HG02884 (cell line): ENCODE measurements around the gene IGFBP6.
A peak's percentile ranks its signal among the peaks of the same experiment; 100 is the strongest.

ENCODE experiments used
- ATAC-seq: cut with Tn5 transposase; IDR thresholded peaks from one replicate; pipeline ENCODE4 v1.9.1; 2021; ENCODE audit warnings: mild to moderate bottlenecking, moderate library complexity; ENCODE audit not compliant: unreplicated experiment

Gene IGFBP6, protein sequence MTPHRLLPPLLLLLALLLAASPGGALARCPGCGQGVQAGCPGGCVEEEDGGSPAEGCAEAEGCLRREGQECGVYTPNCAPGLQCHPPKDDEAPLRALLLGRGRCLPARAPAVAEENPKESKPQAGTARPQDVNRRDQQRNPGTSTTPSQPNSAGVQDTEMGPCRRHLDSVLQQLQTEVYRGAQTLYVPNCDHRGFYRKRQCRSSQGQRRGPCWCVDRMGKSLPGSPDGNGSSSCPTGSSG

DNA sequence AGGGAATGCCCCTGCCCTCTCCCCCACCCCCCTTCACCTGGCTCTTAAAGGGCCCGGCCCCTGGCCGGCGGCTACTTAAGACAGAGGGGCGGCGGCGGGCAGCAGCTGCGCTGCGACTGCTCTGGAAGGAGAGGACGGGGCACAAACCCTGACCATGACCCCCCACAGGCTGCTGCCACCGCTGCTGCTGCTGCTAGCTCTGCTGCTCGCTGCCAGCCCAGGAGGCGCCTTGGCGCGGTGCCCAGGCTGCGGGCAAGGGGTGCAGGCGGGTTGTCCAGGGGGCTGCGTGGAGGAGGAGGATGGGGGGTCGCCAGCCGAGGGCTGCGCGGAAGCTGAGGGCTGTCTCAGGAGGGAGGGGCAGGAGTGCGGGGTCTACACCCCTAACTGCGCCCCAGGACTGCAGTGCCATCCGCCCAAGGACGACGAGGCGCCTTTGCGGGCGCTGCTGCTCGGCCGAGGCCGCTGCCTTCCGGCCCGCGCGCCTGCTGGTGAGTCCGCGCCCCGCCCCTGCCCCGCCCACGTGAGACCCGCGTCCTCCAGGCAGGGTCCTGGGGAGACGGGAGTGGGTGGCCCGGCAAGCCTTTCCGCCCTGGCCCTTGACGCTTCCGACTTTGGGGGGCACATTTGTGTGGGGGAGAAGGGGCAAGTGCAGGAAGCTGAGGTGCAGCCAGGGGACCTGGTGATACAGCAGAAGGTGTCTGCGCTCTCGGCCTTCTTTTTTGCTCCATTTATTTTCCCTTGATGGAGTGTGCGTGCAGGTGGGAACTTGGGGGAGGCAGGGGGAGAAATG is at the start of gene IGFBP6:
Gene IGFBP6 (plus strand): TSS at position 104 of the 790 bp plus-strand sequence. CDS start 51 bp downstream, at position 155.
- no peak for ATAC-seq

DNA sequence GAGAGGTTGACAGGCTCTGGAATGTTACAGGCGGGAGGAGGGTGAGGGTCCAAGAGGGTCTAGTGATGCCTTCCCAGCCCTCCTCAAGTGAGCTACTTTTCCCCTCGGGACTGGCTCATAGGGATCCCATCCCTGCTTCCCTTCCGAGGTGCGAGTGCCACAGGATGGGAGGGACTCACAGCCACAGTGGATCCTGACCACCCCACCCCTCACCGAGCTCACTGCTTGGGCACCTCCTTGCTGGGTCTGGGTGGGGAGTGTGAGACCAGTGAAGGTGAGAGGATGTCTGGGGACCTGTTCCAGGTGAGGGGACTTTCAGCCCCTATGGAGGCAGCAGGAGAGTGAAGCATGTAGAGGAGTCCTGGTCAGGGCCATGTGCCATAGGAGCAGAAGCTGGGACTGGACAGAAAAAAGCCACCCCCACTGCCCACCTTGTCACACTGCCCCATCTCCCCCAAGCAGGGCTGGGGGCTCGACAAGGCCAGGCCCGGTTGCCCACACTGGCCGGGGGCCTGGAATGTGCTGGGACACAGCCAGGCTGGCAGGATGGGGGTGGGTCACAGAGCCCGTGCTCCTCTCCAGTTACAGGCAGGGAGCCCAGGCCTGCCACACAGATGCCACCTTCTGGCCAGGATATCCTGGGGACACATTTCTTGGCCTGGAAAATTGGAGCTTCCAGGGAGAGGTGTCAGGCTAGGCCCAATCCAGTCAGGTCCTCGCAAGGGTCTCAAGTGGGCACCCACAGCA is 49.3 kb upstream of the IGFBP6 start:
- ATAC-seq: no peak

DNA sequence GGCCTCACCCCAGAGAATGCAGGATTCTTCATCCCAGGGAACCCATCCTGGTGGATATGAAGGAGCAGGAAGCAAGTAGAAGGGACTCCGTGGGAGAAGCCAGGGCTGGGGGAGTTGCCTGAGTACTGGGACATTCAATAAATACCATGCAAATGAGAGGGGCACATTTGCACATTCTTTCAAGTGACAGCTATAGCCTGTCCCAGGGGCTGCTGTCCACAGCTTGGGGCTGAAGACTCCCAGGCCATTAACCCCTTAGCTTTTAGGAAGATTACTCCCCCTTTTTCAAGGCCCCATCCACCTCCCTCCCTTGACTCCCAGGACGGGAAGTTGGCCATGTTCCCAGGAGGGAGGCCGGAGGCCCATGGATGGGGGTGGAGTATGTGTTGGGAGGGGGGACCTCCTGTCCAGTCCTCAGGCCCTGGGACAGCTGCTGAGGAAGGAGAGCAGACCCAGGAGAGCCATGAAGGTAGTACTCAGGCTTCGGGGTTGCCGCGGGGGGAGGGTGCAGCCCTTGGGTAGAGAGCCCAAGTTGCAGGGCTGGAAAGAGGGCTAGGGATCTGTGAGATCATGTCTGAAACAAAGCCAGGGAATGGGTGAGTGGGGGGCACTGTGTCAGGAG is 48.6 kb upstream of the IGFBP6 start:
- no peak for ATAC-seq

DNA sequence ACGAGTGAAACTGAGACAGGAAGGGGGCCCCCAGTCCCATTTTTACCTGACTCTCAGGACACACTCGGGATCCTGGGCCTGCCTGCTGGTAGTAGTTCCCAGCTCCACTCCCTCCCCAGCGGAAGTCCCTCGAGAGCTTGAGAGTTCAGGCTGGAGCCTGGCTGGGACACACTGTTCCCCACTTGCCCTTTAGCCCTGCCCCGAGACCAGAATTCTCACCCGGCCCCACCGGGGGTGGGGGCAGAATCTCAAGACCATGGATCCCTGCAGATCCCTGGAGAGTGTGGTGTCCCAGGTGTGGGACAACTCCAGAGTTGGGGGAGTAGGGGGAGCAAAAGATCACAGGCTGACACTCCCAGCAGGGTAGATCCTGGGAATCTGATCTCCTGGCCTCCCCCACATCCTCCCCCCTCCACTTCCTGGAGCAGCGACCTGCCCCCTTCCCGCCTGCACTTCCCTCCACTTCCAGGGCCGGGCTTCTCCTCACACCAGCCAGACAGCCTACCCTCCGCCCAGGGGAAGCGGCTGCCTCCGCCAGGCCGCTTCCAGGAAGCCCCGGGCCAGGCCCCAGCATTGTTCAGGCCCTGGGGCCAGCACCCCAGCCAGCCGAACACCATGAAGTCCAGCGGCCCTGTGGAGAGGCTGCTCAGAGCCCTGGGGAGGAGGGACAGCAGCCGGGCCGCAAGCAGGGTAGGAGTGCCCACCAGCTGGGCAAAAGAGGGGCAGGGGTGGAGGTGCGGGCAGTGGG is 47.7 kb upstream of the IGFBP6 start, which contains the start of gene TNS2:
Gene TNS2 (plus strand): TSS at position 495 of the 748 bp plus-strand sequence. CDS start 121 bp downstream, at position 616.
- ATAC-seq: no peak

DNA sequence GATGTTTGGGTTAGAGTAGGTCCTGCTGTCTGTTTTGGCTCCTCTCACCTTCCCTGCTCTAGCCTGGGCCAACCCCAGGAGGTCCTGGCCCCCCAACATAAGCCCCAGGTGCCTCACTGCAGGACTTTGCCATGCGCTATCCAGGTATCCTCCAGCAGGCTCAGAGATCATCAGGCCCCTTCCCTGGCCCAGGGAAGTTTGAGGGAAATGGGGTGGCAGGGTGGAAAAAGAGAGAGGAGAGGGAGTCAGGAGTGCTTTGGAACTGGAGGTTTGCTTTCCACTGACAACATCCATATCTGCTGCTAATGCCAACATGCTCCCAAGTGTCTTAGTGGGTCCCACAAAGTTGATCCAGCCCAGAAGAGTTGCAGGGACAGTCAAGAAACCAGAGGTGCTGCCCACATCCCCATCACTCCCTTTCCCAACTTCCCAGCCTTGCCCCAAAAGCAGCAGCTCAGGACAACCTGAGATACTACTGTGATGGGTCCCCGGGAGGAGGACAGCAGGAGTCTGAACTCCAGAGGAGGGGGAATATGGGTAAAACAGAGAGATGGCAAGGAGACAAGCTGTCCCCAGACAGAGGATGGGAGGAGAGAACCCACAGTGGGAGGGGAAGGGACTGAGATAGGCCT is 46.9 kb upstream of the IGFBP6 start:
- no peak for ATAC-seq

DNA sequence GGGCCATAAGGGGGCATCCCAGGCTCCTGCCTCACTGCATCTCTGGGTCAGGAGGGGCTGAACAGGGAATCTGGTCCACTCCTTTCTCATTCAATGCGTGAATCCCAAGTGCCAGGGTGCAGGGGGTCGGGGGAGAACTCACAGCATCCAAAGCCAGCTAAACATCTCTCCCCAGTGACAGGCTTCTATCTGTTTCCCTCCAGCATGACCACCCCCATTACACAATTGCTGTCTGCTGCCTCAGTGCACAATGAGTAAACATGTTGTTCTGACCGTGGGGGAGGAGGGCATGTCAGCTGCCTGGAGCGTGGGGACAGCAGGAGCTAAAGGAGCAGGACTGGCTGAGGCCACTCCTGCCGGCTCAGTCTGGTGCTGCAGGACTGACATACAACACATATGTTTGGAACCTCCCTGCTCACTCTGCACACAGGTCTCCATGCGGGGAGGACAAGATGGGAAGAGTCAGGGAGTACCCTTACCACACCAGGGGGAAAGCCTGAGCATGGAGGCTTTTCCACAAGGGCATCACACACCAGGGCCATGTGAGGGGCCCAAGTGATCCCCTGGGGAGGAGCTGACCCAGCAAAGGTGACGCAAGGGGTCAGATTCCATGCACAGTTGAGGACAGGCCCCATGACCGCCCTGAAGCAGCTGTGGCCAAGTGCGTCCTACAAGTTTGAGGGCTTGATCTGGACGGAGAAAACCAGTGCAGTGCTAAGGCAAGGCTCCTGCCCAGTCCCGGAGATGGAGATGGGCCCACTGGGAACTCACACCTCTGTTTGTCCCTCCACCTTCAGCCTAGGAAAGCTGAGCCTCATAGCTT is 46.2 kb upstream of the IGFBP6 start:
- no peak for ATAC-seq

DNA sequence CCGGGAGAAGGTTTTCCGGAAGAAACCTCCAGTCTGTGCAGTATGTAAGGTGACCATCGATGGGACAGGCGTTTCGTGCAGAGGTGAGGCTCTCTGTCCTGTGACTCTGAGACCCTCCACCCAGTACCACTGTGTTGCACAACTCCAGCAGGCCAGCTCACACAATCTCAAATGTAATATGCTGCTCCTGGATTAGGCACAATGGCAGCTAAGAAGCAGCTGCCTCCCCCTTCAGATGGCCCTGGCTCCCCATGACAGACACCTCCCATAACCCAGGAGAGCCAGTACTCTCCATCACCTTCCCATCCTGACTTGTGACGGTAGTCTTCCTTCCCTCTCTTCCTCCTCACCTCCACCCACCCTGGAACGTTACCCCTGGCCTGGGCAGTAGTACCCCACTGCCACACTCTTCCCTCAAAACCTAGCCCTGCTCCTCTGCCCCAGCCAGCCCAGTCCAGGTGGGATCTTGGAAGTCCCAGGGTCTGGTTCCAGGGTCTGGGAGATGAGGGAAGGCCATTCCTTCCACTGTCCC is 45.5 kb upstream of the IGFBP6 start:
- no peak for ATAC-seq

DNA sequence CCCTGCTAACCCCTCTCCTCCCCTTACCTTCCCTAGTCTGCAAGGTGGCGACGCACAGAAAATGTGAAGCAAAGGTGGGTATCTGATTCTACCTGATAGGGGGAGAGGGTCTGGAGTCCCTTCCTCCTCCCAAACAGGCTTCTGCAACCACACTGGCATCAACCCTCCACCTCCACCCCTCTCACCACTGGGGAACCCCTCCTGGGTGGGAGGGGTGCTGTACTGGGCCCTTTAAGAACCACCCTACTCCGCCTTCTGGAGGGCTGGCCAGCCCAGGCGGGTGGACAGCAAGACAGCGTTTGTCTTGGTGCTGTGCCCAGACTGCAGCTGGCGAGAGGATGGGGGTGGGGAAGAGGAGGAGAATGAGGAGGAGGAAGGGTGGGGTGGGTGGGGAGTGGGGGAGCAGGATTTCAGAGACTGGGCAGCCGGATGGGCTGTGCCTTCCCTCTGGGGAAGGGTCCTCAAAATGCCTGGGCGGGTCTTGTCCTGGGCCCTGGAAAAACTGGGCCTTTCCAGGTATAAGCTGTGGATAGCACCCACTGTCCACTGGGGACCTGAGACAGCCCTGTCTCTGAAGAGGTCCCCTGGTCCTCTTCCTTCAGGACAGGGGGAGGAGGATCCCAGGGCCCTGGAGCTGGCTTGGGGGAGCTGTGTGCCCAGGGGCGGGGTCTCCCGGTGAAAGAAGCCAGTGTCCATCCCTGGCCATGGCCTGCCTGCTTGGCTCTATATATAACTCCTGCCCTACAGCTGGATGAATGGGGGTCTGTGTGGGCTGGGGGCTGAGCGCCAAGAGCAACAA is 44.8 kb upstream of the IGFBP6 start:
- no peak for ATAC-seq

DNA sequence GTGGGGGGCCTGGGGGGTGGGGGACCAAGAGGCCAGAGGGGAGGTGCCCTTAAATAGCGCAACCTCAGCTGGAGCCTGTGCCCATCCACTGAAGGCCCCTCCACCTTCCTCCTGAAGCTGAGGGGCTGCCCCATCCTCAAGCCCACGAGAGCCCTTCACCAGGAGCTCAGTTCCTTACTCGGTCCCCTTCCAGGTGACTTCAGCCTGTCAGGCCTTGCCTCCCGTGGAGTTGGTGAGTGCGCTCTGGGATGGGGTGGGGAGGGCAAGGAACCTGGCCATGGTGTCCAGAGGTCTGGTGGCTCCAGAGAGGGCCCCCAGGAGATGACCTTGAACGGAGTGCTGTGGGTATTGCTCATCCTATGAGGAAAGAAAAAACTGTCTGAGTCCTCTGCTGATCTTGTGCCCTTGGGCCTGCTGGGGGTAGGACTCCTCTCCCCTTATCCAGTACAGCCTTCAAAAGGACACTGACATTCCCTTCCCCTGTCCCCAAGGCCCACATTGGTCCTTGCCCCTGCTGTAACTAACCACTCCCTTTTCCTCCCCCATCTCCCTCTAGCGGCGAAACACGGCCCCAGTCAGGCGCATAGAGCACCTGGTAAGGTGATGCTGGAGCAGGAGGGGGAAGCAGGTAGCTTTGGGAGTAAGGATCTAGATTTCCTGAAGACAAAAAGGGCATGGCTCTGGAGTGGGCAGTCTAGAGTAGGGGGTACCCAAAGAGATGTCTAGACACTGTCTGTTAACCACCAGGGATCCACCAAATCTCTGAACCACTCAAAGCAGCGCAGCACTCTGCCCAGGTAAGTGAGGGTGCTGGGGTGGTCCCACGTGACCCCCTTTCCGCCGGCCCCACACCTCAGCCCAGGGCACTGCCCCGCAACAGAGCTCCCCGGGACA is 44.0 kb upstream of the IGFBP6 start:
- no peak for ATAC-seq

DNA sequence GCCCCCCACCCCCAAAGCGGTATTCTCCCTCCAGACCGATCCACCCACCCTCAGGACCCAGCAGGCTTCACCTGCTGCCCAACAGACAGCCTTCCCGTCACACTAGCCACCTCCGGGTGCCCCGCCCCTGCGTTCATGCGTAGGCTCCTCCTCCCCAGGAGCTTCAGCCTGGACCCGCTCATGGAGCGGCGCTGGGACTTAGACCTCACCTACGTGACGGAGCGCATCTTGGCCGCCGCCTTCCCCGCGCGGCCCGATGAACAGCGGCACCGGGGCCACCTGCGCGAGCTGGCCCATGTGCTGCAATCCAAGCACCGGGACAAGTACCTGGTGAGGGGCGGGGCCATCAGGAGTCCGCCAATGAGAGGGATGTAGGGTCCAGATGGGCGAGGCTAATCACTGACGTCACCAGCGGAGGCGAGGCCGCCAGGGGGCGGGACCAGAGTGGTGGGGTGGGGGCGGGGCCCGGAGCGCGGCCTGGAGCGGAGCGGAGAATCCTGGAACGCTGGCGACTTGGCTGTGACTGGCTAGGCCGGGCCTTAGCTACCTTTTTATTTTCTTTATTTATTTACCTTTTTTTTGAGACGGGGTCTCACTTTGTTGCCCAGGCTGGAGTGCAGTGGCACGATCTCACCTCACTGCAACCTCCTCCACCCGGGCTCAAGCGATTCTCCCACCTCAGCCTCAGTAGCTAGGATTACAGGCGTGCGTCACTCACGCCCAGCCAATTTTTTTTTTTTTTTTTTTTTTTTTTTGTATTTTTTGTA is 43.2 kb upstream of the IGFBP6 start:
- ATAC-seq: peak; percentile 91

DNA sequence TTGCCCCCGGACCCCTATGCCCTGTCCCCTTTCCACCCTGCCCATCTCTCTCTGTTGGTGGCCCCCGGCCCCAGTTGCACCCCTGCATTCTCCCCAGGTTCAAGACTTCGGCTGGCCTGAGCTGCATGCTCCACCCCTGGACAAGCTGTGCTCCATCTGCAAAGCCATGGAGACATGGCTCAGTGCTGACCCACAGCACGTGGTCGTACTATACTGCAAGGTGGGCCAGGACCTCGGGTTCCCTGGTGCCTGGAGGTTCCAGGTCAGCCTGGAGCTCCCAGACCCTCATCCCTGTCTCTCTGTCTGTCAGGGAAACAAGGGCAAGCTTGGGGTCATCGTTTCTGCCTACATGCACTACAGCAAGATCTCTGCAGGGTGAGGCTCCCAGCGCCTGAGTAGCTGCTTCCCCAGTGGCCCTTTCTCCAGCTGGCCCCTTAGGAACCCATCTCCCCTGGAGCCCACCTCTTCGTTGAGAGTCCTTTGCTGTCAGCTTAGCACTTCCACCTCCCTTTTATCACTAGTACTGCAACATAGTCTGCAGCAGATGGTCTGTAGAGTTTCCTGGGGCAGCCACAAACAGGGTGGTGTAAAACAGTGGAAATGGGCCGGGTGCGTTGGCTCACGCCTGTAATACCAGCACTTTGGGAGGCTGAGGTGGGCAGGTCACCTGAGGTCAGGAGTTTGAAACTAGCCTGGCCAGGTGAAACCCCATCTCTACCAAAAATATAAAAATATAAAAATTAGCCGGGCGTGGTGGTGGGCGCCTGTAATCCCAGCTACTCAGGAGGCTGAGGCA is 41.8 kb upstream of the IGFBP6 start:
- ATAC-seq: no peak

DNA sequence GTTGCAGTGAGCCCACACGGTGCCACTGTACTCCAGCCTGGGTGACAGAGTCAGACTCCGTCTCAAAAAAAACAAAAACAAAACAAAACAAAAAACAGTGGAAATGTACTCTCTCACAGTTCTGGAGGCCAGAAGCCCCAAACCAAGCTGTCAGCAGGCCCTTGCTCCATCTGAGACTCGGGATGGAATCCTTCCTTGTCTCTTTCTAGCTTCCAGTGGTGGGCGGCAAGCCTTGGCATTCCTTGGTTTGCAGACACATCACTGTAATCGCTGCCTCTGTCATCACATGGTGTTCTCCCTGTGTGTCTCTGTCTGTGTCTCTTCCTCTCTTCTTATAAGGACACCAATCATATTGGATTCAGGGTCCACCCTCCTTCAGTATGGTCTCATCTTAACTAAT is 41.2 kb upstream of the IGFBP6 start:
- no peak for ATAC-seq

DNA sequence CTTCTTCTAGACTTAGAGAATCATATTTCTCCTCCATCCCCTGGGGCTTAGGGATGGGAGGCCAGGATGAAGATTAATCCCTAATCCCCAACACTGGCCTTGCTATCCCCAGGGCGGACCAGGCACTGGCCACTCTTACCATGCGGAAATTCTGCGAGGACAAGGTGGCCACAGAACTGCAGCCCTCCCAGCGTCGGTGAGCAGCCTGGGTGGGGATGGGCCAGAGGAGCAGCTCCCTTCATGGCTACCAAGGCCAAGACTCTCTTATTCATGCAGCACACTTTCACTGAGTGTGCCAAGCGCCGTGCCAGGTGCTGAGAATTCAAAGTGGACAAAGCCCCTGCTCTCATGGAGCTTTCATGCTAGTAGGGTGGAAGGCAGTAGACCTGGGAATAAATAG is 40.6 kb upstream of the IGFBP6 start:
- ATAC-seq: no peak

DNA sequence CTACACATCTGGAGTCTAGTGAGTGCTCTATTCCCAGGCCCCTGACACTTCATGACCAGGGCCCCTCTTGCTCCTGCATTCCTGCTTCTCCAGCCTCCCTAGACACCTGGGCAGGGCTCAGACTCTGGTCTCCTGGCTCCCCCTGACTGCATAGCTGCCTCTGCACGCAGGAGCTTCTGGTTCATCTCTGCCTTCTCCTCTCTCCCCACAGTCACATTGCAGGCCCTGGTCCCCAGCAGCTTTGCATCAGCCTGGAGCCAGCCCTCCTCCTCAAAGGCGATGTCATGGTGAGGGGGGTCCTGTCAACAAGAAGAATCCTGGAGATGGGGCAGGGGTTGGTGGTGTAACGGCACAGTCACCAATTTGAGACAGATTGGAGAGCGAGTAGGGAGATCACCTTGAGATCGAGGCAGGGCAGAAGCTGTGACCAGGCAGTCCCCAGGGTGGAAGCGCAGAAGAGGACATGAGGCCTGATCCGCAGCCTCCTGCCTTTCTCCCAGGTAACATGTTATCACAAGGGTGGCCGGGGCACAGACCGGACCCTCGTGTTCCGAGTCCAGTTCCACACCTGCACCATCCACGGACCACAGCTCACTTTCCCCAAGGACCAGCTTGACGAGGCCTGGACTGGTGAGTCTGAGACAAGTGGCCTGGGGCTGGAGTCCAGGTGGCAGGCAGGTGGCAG is 39.5 kb upstream of the IGFBP6 start:
- ATAC-seq: no peak
